ENCODE measurements around the gene FKBP1A. TPM values are rescaled to one million over a fixed set of nuclear protein-coding genes. Genes with fewer than 3 reads are reported as not detected.

Gene FKBP1A
- total RNA-seq, 1 donor from 2014 or later, result 46.9 TPM

DNA sequence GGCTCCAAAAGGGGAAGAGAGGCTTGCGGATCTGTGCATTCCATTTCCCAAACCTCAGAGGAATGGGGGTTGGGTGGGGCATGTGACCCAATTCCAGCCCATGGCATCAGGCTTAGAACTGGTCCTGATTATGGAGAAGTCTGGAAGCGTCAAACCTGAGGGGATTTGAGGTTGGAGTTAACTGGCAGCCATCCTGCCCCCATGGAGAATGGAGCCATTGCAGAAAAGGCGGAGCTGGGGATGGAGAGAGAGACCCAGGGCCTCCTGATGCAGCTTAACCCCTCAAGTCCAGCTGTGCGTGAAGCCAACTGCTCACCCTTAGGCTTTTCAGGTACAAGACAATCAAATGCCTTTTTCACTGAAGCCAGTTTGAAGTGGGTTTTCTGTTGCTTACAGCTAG lies 54.1 kb downstream of the FKBP1A start:
- no peak for DNase-seq (ENCODE audit: low read depth)
- peak; percentile 7 for FAIRE-seq

GRCh38 chr20:1338096-1338495 lies 54.8 kb downstream of the FKBP1A start:
- FAIRE-seq (no peak), DNase-seq (ENCODE audit: low read depth) (no peak)
- Histone ChIP-seq H3K36me3 (ENCODE audit: control insufficient read depth, insufficient read depth, low read length) (no peaks in the 10 kb centered on the region), H3K4me3 (ENCODE audit: low read depth, low read length) (no peak overlapping the region), H3K27me3 (ENCODE audit: control insufficient read depth, insufficient read depth, low read length) (no peaks in the 10 kb centered on the region)
- no peak for TF ChIP-seq CTCF (IDR thresholded peaks at IDR 0.05; ENCODE audit: insufficient read depth, low read length, severe bottlenecking)

More for the DNA sequence above, 54.1 kb downstream of the FKBP1A start:
- TF ChIP-seq CTCF (IDR thresholded peaks at IDR 0.05; ENCODE audit: insufficient read depth, low read length, severe bottlenecking), result no peak
- Histone ChIP-seq H3K36me3 (ENCODE audit: control insufficient read depth, insufficient read depth, low read length) (no peaks in the 10 kb centered on the region), H3K4me3 (ENCODE audit: low read depth, low read length) (no peak overlapping the region), H3K27me3 (ENCODE audit: control insufficient read depth, insufficient read depth, low read length) (no peaks in the 10 kb centered on the region)

GRCh38 chr20:1337441-1337840 lies 55.4 kb downstream of the FKBP1A start:
- FAIRE-seq, result no peak

GRCh38 chr20:1336699-1337367 lies 56.0 kb downstream of the FKBP1A start:
- Histone ChIP-seq H3K27me3 (ENCODE audit: control insufficient read depth, insufficient read depth, low read length) (no peaks in the 10 kb centered on the region), H3K36me3 (ENCODE audit: control insufficient read depth, insufficient read depth, low read length) (peaks cover 1% of the 10 kb centered on the region), H3K4me3 (ENCODE audit: low read depth, low read length) (no peak overlapping the region)
- no peak for FAIRE-seq
- no peak for DNase-seq (ENCODE audit: low read depth)
- TF ChIP-seq CTCF (IDR thresholded peaks at IDR 0.05; ENCODE audit: insufficient read depth, low read length, severe bottlenecking), result no peak

More at GRCh38 chr20:1337441-1337840, 55.4 kb downstream of the FKBP1A start:
- Histone ChIP-seq H3K4me3 (ENCODE audit: low read depth, low read length) (no peak overlapping the region), H3K27me3 (ENCODE audit: control insufficient read depth, insufficient read depth, low read length) (no peaks in the 10 kb centered on the region), H3K36me3 (ENCODE audit: control insufficient read depth, insufficient read depth, low read length) (peaks cover 1% of the 10 kb centered on the region)
- DNase-seq (ENCODE audit: low read depth), result no peak
- TF ChIP-seq CTCF (IDR thresholded peaks at IDR 0.05; ENCODE audit: insufficient read depth, low read length, severe bottlenecking), result no peak

GRCh38 chr20:1335961-1336698 lies 56.7 kb downstream of the FKBP1A start:
- FAIRE-seq, result no peak
- Histone ChIP-seq H3K36me3 (ENCODE audit: control insufficient read depth, insufficient read depth, low read length) (peaks cover 1% of the 10 kb centered on the region), H3K27me3 (ENCODE audit: control insufficient read depth, insufficient read depth, low read length) (no peaks in the 10 kb centered on the region), H3K4me3 (ENCODE audit: low read depth, low read length) (no peak overlapping the region)
- no peak for TF ChIP-seq CTCF (IDR thresholded peaks at IDR 0.05; ENCODE audit: insufficient read depth, low read length, severe bottlenecking)
- no peak for DNase-seq (ENCODE audit: low read depth)

All from bronchial epithelial cell (primary cell).